NCI-H345 treated with DMSO at 0.1 percent for 48 hours (cell line): ENCODE measurements around the gene NTN5.
"Not testable (repeated sequence)": the region's sequence is repeated elsewhere in the genome, so short reads cannot be mapped to it uniquely, and the experiment has no call there.

ENCODE experiments used
- DNase-seq: peaks from one replicate; lab custom pipeline; 2025; ENCODE audit not compliant: unreplicated experiment; lab: John Stamatoyannopoulos, UW

The NTN5 gene

DNA sequence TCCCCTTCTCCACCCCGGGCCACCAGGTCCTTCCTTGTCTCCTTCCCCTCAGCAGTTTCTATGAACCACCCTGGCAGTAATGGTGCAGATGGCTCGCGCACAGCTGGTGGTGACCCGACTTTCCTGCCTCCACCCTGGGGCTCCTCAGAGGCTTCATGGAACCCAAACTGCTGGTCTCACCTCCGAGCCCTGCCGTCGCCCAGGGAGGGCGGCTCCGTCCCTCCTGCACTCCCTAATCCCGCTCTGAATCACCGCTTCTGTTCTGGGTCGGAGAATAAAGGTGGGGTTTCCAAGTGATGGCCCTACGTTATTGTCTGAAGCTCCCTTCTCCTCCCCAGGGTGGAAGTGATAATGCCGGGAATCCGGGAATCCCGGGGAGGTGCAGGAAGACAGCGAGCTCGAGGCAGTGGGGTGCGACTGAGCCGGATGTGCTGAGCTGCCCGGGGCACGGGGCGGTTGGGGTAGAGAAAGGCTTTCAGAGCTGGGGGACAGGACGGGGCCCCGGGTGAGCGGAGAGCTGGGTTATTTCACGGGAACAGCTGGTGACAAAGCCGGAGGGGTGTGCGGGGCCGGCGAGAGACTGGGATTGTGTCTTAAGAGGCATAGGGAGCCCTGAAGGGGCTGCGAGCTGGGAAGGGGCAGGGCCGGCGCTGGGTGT lies 23.7 kb upstream of the NTN5 start:
- no peak for DNase-seq

- no peak for DNase-seq
Observed at GRCh38 chr19:48695743-48696352, 23.0 kb upstream of the NTN5 start, which contains the start of gene FUT2. TSS of gene FUT2 (plus strand) at chr19:48695971. CDS start at chr19:48702957, 6,986 bp downstream.

DNA sequence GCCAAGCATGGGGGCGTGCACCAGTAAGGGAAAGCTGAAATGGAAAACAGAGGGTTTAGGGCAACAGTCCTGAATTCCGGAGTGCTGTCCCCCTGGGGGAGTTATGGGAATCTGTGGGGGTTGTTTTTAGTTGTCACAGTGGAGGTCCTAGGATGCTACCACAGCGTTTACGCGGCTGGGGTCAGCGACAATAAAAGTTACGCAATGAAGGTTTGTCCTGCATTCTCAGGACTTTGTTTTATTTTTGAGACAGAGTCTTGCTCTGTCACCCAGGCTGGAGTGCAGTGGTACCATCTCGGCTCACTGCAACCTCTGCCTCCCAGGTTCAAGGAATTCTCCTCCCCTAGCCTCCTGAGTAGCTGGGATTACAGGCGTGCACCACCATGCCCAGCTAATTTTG lies 20.8 kb upstream of the NTN5 start:
- not testable (repeated sequence) for DNase-seq

DNA sequence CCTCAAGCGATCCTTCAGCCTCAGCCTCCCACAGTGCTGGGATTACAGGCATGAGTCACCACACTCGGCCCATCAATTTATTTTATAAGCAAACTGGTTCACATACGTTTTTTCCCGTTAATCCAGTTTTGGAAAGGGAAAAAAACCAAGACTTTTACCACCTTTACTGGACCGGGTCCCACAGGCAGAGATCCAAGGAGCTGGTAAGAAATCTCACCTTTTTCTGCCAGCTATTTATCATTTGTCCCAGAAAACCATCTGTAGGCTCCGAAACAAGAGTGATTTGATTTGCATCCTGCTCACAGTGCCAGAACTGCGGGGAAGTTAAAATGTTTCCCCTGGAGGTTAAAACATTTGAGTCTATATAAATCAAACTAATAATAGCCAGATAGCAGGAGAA lies 16.6 kb upstream of the NTN5 start:
- no peak for DNase-seq

- no peak for DNase-seq
Observed at GRCh38 chr19:48687776-48688175, 15.0 kb upstream of the NTN5 start.

- DNase-seq = not testable (repeated sequence)
Observed at GRCh38 chr19:48686637-48687036, 13.8 kb upstream of the NTN5 start.

GRCh38 chr19:48686088-48686487 lies 13.3 kb upstream of the NTN5 start:
- peak; percentile 14 for DNase-seq

- no peak for DNase-seq
Observed at GRCh38 chr19:48685583-48685982, 12.8 kb upstream of the NTN5 start.

- no peak for DNase-seq
Observed at GRCh38 chr19:48683349-48683748, 10.5 kb upstream of the NTN5 start.

DNA sequence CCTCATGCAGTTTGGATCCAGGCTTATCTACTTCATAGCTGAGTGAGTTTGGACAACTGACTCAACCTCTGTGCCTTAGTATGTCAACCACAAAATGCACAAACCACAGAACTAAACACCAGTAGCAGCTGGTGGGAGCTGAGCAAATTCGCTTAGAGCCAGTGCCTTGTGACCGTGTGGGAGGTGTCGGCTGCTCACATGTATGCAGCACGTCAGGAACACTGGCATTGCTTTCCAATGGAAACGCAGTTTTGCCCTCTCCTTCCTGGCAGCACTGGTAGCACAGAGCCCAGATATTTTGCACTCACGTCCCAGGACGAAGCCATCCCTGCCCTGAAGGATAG lies 8.3 kb upstream of the NTN5 start:
- no peak for DNase-seq

DNA sequence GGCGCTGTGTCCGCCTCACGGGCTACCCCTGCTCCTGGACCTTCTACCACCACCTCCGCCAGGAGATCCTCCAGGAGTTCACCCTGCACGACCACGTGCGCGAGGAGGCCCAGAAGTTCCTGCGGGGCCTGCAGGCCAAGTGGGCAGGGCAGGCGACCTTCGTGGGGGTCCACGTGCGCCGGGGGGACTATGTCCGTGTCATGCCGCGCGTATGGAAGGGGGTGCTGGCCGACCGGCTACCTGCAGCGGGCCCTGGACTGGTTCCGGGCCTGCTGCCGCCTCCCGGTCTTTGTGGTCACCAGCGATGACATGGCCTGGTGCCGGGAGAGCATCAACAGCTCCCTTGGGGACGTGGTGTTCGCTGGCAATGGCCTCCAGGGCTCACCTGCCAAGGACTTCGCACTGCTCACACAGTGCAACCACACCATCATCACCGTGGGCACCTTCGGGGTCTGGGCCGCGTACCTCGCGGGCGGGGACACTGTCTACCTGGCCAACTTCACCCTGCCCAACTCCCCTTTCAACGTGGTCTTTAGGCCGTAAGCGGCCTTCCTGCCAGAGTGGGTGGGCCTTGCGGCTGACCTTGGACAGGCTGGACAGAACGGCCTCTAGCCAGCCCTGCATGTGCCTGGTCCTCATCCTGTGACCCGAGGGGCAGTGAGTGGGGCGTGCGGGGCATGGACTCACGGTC lies 7.8 kb upstream of the NTN5 start:
- DNase-seq = no peak

- DNase-seq = not testable (repeated sequence)
Observed at GRCh38 chr19:48680006-48680405, 7.2 kb upstream of the NTN5 start.

GRCh38 chr19:48678201-48678600 lies 5.4 kb upstream of the NTN5 start:
- no peak for DNase-seq

DNA sequence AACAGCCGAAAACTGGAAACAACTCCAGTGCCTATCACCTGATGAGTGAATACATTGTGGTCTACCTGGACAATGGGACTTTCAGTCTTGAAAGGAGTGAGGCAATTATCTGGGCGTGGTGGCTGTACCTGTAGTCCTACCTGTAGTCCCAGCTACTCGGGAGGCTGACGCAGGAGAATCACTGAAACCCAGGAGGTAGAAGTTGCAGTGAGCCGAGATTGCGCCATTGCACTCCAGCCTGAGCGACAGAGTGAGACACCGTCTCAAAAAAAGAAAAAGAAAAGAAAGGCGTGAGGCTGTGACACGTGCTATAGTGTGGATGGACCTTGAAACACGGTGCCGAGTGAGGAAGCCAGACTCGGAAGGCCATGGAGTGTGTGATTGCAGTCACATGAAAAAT lies 4.1 kb upstream of the NTN5 start:
- DNase-seq = no peak

GRCh38 chr19:48676487-48676886 lies 3.7 kb upstream of the NTN5 start:
- no peak for DNase-seq

- peak; percentile 52 for DNase-seq
Observed at GRCh38 chr19:48674921-48675824, 2.4 kb upstream of the NTN5 start.

GRCh38 chr19:48674216-48674809 lies 1.5 kb upstream of the NTN5 start:
- DNase-seq = no peak

DNA sequence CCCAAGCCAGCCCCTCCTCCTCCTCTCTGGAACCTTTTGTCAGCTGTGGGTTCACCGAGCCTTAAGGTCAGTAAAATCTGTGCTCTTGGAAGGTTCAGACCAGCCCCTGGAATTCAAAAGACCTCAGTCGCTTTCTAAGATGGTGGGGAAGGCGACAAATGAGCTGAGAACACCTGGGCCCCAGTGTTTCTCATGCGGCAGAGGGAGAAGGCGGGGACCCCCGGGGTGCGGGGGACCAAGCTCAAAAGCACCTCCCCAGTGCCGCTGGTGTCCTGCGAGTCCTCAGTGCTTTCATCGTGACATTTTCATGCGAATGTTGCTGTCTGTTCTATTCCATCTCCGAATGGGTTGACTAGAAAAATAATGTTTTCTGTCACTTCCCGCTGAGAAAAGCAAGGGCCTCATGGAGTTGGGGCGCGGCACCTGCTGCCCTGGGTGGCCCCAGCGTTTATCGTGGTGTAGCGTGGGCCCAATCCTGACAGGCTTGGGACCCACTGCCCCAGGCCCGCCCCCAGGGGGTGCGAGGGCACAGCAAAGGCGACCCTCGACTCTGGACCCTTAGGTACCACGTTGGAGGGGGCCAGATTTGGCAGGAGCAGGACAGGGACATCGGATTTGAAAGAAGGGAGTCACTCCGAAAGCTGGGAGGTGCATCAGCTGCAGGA lies 751 bp upstream of the NTN5 start:
- DNase-seq = no peak

GRCh38 chr19:48671446-48671995 lies 1.3 kb downstream of the NTN5 start:
- no peak for DNase-seq
